IPS DF 19.7 (cell line): Measurements from ENCODE around the gene CEP192.
"Not testable (repeated sequence)": the region's sequence is repeated elsewhere in the genome, so short reads cannot be mapped to it uniquely, and the experiment has no call there.

ENCODE experiments used
- DNase-seq: peaks from one replicate; pipeline ENCODE4 v3.0.0-alpha.2; 2013; ENCODE audit warnings: low read depth, low spot score

The CEP192 gene

DNA sequence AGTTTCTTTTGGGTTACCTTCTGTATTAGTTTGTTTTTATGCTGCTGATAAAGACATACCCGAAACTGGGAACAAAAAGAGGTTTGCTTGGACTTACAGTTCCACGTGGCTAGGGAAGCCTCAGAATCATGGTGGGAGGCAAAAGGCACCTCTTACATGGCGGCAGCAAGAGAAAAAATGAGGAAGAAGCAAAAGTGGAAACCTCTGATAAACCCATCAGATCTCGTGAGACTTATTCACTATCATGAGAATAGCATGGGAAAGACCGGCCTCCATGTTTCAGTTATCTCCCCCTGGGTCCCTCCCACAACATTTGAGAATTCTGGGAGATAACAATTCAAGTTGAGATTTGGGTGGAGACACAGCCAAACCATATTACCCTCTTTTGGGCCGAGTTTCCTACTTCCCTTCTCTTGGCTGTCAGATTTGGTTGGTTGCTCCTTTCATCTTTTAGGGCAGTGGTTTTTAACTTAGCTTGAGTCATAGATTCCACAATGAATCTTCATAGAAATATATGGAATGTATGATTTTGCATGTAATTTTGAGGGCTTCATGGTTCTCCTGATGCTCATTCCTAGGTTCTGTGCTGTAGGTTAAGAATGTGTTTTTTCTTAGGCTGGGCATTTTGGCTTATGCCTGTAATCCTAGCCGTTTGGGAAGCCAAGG, 44.2 kb downstream of the CEP192 start:
- DNase-seq: no peak

DNA sequence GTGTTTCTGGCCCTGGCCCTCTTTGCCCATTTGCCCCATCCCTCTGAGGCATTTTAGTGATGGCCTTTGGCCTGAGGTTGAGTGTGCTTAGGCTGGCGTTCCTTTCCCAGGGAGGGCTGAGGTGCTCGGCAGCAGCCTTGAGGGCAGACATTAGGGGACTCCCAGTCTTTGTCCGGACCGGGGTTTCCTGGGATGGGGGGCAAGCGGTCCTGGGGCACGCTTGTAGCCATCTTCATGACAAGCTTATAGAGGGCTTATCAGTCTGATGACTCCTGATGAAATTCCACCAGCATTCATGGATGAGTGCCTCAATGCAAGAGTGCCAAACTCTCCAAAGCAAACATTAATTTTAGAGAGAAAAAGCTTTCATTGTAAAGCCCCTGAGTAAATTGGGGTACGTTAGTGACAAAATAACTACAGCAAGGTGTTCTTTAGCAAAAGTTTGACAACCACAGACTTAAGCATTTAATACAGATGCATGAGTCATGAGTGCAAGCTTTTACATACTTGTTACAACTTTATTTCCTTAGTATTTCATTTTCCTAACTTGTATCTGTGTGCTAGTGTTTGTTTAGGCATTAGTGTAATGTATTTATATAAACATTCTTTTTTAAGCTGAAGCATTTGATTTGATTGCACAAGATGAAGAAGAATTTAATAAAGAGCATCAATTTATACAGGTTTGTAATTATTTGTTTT, 45.6 kb downstream of the CEP192 start:
- DNase-seq: no peak

DNA sequence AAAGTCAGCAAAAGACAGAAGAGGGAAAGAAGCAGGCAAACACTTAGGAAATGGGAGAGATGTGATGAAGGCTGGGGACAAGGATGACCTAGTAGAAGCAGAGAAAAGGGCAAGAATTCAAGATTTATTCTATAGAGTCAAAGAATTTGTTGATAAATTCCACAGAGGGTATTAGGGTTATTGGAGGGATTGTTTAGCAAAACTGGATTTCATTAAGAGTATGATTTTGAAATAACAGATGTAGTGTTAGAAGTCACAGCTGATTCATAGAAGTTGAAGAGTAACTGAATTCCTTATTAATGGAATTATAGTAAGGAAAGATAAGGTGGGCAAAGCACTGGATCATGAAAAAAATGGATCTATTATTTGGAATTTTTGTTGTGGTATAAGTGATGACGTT, 48.6 kb downstream of the CEP192 start:
- DNase-seq: no peak

DNA sequence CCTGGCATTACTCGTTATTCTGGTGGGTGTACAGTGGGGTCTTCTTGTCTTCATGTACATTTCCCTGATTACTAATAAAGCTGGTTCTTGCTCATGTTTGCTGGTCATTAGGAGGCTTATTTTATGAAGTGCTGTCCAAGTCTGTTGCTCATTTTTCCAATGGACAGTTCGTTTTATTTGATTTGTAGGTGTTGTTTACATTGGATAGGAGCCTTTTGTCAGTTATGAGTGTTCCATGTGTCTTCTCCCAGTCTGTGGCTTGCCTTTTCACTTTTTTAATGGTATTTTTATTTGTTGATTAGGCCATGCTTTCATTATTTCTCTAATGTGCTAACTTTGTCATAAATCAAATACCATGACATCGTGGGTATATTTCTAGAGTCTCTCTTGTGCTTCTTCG, 51.9 kb downstream of the CEP192 start:
- DNase-seq: no peak

DNA sequence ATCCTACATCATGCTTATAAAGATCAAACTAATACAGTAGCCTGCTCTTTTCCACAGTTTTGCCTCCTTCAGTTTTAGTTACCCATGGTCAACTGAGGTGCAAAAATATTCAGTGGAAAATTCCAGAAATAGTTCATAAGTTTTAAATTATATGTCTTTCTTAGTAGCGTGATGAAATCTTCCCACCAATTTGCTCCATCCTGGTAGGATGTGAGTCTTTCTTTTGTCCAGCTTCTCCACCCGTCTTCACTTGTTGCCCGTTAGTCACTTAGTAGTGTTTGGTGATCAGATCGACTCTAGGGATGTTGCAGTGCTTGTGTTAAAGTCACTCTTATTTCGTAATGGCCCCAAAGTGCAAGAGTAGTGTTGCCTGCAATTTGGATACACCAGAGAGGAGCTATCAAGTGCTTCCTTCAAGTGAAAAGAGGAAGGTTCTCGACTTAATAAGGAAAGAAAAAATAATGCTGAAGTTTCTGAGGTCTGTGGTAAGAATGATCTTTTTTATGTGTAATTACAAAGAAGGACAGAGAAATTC, 57.0 kb downstream of the CEP192 start:
- DNase-seq: no peak

DNA sequence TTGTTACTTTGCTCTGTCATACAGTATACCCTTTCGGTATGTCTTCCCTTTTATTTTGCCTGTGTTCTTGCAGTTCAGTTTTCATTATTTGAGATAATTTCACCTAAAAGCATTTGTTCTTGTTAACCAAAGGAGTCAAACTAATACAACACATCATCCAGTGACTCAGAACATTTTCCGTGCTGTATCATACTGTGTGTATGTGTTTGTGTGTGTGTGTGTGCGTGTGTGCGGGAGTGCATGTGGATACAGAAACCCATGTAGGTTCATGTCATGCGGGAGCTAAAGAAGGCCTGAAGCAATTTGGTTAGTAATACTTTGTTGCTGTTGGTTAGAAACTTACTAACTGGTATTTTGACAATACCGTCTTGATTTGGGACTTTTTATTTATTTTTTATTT, 60.0 kb downstream of the CEP192 start:
- DNase-seq: no peak

DNA sequence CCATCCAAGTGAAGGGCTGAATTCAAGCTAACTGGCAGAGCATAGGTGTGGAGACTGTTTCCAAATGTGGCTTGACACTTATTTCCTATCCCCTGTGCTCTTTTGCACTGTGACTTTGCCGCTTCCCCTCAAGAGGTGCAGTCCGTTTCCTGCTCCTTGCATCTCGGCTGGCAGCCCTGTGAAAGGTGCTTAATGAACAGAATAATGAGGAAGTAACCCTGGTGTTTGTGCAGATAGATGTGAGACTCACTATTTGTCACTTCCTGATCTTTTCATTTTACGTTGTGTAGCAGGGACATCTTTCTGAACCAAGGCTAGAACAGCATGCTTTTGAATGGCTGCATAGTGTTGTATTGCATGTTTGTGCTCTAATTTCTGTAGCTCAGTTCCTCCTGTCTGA, 60.8 kb downstream of the CEP192 start:
- no peak for DNase-seq

DNA sequence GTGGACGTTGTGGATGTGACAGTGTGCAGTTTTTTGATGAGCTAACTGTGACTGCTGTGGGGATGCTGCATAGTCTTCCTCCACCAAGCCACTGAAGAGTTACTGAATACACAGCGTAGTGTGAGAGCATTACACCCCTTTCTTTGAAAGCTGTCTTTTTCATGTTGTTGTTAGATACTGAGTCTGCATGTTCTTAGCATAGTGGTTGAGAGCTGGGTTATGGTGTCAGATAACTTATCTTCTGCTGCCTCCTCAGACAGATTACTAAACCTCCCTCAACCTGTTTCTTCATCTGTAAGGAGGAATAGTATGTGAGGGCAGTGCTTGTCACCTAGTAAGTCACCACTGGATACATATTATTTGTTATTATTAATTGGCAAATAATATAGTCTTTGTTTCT, 63.2 kb downstream of the CEP192 start:
- no peak for DNase-seq

DNA sequence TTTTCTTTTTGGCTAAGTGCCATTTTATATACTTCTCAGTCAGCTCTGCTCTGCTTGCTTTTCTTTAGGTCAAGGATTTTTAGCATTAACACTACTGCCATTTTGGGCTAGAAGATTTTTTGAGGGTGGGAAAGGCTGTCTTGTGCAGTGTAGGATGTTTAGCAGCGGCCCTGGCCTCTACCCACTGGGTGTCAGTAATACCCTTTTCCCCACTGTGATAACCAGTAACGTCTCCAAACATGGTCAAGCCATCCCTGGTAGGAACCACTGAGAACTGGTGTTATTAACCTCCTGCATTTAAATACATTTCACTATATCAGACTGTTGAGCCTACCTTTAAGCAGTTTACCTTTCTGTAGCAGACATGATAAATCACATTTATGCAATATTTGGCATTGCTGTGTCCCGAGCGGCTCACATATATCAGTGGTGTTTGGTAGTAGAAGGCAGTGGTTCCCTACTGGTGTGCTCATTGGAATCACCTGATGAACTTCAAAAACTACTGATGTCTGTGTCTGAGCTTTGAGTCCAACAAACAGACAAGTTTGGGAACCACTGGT, 70.5 kb downstream of the CEP192 start:
- DNase-seq: no peak

DNA sequence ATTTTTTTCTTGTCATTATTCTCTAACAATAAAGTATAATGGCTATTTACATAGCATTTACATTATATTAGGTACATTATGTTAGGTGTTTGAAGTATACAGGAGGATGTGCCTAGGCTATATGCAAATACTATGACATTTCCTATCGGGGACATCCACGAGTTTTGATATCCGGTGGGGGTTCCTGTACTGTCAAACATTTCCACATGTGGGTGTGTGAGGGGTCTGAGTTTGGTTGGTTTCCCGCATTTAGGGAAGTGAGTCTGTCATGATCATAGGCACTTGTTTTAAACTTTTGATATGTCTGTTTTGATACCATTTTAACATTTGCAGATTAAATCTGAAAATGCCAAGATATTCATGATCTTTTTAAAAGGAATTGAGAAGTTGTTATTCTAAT, 76.0 kb downstream of the CEP192 start:
- DNase-seq: no peak

DNA sequence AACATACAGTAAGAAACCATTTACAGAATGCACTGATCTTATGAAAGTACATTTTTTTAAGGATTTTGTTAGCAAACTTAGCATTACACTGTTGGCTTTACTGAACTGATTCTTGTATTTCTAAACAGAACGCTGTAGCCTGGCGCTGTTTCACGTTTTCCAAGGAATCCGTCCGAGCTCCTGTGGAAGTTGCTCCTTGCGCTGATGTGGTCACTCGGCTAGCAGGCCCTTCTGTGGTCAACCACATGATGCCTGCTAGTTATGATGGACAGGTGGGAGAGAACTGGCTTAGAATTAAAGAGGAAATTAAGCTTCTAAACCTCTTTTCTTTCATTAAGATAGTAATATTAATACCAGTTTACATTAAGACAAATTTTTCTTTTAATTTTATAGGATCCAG, 76.8 kb downstream of the CEP192 start:
- no peak for DNase-seq

DNA sequence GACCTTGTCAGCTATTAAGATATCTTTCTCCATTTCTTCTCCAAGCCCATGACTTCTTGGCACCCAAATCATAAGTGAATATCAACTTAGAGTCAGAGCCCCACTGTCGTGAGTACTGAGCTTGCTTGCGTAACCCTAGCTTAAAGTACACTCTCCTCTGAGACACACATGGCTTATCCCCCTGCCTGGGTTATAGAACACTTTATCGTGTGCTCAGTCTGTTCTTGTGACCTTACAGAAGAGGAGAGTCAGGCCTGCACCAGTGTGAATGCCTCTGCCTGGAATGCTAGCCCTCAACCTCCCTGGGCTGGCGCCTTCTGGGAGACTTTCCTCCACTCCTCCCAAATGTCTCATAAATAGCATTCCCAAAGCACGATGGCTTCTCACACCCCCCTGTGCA, 79.3 kb downstream of the CEP192 start:
- DNase-seq: no peak

DNA sequence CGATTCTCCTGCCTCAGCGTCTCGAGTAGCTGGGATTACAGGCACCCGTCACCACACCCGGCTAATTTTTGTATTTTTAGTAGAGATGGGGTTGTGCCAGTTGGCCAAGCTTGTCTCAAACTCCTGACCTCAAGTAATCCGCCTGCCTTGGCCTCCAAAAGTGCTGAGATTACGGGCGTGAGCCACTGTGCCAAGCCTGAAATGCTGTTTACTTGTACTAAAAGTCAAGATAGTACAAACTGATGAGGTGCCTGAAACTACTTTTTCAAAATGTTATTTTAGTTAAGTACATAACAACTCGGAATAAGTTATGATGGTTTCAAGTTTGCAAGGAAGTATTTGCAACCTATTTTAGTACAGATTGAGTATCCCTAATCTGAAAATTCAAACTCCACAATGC, 85.7 kb downstream of the CEP192 start:
- no peak for DNase-seq

DNA sequence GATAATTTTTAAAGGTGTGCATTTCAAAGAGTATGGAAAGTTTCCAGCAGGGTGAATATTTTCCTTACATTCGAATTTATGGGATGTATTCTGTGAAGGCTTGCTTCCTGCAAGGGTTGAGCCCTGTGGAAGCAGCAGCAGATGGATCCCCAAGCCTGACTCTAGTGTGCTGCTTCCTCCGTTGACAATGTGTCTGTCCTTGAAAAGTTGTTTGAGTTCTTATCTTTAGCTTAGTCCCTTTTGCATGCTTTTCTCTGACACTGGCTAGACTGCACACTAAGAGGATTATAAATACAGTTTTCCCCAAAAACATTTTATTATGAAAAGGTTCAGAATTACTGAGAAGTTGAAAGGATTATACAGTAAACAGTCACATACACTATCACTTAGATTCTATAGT, 86.3 kb downstream of the CEP192 start:
- DNase-seq: no peak

DNA sequence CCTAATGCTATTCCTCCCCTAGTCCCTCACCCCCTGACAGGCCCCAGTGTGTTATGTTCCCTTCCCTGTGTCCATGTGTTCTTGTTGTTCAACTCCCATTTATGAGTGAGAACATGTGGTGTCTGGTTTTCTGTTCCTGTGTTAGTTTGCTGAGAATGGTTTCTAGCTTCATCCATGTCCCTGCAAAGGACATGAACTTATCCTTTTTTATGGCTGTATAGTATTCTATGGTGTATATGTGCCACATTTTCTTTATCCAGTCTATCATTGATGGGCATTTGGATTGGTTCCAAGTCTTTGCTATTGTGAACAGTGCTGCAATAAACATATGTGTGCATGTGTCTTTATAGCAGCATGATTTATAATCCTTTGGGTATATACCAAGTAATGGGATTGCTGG, 86.9 kb downstream of the CEP192 start:
- DNase-seq: not testable (repeated sequence)

DNA sequence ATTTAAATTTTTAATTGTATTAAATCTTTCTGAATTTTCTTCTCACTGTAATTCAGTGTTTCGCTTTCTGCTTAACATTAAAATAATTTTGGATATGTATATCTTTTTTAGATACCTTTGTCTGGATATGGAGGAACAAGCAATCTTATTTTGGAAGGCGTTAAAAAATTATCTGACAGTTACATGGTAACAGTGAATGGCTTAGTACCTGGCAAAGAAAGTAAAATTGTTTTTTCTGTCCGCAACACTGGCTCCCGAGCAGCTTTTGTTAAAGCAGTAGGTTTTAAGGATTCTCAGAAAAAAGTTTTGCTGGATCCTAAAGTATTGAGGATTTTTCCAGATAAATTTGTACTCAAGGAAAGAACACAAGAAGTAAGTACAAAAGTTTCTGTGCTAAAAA, 95.7 kb downstream of the CEP192 start:
- no peak for DNase-seq

DNA sequence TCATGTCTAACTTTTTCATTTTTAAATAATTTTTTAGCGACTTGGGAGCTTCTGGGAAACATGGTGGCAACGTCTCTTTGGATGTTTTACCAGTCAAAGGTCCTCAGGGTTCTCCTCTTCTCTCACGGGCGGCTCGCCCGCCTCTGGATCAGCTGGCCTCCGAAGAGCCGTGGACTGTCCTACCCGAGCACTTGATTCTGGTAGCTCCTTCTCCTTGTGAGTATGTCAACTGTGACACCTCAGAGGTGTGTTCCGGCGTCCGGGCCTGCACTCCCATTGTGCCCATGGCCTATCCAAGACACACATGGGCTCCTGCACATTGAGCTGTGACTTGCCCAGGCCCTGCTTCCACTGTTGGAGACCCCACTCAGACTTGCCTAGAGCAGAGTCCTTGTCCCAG, 104.3 kb downstream of the CEP192 start:
- no peak for DNase-seq

DNA sequence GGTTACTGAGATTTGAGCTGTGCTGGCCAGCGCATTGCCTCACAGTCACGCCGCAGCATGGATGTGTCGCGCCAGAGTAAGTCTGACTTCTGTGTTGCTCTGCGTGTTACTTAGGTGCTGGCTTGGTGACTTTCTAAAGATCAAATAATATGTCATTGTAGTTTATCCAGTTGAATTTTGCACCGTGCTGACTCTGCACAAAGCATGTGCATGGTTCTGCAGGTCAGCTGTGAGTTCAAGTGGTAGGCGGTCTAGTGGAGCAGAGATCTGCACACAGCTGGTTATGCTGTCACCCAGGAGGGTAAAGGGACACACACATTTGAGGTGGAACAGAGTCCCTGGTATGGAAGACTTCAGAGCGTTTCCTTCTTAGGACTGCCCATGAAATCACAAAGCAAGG, 105.1 kb downstream of the CEP192 start:
- DNase-seq: no peak

DNA sequence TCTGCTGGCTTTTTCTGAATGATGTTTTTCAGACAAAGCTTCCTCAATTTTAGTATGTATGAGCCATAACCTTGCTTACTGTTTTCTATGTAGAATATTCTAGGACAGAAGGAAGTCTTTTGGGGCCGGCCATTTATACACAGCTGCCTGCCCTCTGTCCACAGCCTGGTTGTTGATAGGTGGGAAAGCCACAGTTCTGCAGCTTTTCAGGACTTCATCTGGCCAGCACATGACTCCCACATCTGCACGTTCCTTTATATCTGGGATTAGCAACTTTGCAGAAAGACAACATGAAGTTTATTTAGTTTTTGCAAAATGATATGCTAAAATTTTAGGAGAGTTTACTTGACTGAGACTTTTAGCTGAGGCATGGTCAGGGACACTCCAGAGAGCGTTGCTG, 105.6 kb downstream of the CEP192 start:
- DNase-seq: no peak

DNA sequence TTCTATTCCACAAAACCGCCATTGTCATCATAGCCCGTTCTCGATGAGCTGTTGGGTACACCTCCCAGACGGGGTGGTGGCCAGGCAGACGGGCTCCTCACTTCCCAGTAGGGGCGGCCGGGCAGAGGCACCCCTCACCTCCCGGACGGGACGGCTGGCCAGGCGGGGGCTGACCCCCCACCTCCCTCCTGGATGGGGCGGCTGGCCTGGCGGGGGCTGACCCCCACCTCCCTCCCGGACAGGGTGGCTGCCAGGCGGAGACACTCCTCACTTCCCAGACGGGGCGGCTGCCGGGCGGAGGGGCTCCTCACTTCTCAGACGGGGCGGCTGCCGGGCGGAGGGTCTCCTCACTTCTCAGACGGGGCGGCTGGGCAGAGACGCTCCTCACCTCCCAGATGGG, 106.9 kb downstream of the CEP192 start:
- DNase-seq: not testable (repeated sequence)

DNA sequence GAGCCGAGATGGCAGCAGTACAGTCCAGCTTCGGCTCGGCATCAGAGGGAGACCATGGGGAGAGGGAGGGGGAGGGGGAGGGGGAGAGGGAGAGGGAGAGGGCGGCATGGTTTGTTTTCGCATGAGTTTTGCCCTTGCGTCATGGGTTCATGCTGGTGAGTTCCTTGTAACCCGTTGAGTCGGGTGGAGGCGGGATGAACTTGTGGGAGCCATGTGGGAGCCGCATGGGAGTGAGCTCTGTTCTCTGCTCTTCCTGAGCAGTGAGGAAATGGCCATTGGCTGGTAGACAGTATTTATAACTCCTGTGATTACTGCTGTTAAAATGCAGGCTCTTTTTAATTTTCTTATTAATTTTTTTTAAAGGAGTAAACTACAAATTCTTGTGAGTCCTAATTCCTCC, 108.0 kb downstream of the CEP192 start:
- DNase-seq: no peak

DNA sequence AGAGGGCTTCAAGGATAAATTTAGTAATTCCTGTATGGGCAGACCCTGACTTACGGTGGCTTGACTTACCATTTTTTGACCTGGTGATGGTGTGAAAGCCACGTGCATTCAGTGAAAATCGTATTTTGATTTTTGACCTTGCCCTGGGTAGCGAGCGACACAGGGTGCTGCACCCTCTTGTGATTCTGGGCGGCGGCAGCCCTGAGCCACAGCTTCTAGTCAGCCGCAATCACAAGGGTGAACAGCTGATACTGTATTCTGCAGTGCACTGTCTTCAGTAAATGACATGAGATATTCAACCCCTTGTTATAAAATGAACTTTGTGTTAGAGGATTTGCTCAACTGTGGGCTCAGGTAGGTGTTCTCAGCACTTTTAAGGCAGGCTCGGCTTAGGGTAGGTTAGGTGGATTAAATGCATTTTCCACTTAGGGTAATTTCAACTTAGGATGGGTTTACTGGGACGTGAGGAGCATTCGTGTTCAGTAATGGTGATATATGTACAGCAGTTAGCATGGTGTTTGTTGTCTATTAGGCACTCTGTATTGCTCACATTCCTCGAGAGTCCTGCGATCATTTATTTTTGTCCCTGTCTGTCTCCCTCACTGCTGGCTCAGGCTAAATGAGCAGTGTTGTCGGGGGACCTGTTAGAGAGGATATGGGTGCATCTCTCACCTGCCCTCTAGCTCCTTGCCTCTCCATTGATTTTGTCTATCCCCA, 109.9 kb downstream of the CEP192 start:
- DNase-seq: no peak
